ENCODE results near the gene GAS7.

DNA sequence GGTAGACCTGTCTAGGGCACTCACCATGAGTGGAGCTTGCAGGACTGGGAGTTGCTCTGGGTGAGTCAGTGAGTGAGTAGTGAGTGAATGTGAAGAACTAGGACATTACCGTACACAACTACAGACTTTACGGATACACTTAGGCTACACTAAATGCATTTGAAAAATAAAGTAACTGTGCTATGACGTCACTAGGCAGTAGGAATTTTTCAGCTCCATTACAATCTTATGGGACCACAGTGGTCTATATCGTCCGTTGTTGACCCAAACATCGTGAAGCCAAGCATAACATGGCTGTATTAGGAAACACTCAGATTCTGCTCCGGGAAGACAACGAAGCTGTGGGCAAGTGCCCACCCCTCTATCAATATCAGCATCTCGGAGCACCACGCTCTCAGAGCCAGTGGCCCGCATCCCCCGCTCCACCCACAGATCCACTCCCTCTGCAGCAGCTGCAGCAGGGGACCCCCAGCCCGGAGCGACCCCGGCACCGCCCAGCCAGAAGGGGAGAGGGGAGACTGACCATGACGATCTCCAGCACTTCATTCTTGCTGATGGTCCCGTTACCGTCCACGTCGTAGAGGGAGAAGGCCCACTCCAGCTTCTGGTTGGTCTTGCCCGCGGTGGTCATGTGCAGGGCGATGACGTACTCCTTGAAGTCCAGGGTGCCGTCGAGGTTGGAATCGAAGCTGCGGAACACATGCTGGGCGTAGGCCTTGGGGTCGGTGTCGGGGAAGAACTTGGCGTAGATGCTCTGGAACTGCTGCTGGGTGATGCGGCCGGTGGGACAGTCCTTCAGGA lies 293.9 kb downstream of the GAS7 start:
- TF ChIP-seq, protein P1, sequence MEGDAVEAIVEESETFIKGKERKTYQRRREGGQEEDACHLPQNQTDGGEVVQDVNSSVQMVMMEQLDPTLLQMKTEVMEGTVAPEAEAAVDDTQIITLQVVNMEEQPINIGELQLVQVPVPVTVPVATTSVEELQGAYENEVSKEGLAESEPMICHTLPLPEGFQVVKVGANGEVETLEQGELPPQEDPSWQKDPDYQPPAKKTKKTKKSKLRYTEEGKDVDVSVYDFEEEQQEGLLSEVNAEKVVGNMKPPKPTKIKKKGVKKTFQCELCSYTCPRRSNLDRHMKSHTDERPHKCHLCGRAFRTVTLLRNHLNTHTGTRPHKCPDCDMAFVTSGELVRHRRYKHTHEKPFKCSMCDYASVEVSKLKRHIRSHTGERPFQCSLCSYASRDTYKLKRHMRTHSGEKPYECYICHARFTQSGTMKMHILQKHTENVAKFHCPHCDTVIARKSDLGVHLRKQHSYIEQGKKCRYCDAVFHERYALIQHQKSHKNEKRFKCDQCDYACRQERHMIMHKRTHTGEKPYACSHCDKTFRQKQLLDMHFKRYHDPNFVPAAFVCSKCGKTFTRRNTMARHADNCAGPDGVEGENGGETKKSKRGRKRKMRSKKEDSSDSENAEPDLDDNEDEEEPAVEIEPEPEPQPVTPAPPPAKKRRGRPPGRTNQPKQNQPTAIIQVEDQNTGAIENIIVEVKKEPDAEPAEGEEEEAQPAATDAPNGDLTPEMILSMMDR (IDR thresholded peaks at IDR 0.05), result no peak
- TF ChIP-seq POLR2A (IDR thresholded peaks at IDR 0.05) (no peak), POLR2AphosphoS5 (IDR thresholded peaks at IDR 0.05) (no peak)
